K562 (cell line): ENCODE data around the gene MBOAT1. TPM values are rescaled to one million over a fixed set of nuclear protein-coding genes. Genes with fewer than 3 reads are reported as not detected.

Source experiments
- ATF7 ChIP-seq: fragments of 450-650 bp; IDR thresholded peaks from 2 replicates; pipeline ENCODE4 v1.7.1; 2014; ENCODE audit warnings: mild to moderate bottlenecking, moderate library complexity
- CTBP1 ChIP-seq: fragments of 450-650 bp; IDR thresholded peaks from 2 replicates; pipeline ENCODE4 v1.6.1; 2016; ENCODE audit warnings: borderline replicate concordance
- GABPA ChIP-seq: fragments of 200-800 bp; sonication (Bioruptor generic); conservative IDR thresholded peaks from 2 replicates; pipeline ENCODE4 v1.6.1; 2016; ENCODE audit warnings: low read depth, missing genetic modification characterization, missing compliant biosample characterization
- OTX1 ChIP-seq: fragments of 450-650 bp; formaldehyde crosslinking; IDR thresholded peaks from 2 replicates; pipeline ENCODE4 v1.4.0; 2022; ENCODE audit warnings: mild to moderate bottlenecking
- RAD21 ChIP-seq, 2 experiments: fragments of 250-450 bp in 1 of 2; fragments of 450-650 bp in 1 of 2; sonication (Bioruptor Pico) in 1 of 2; formaldehyde crosslinking in 1 of 2; IDR thresholded peaks in 1 of 2; conservative IDR thresholded peaks in 1 of 2; 2 replicates each; pipeline versions ENCODE4 v1.4.0 to v1.8.0; 2020 to 2022; ENCODE audit warnings: mild to moderate bottlenecking in 2 of 2, moderate library complexity in 1 of 2
- RBFOX2 ChIP-seq: fragments of 200-400 bp; formaldehyde crosslinking; IDR thresholded peaks from 2 replicates; pipeline ENCODE4 v1.6.1; 2017; ENCODE audit warnings: low read depth, mild to moderate bottlenecking, low read length, moderate library complexity
- SMC3 ChIP-seq: conservative IDR thresholded peaks from 2 replicates; pipeline ENCODE4 v1.6.1; 2011; ENCODE audit warnings: low read depth, low read length, improper control_type of control experiment; ENCODE audit not compliant: insufficient read depth
- polyA plus RNA-seq, 8 experiments: library from polyadenylated mRNA; depleted of rRNA in 4 of 8; stranded (reverse) in 5 of 8; unstranded in 3 of 8; fragments of >200 nt; fragmentation: Nextera tagmentation in 2 of 8; fragmentation: Illumina TruSeq in 1 of 8; extraction: Ambion mirVana in 2 of 8; extraction: Trizol in 1 of 8; gene quantifications; 2 replicates each; pipeline versions ENCODE4 v1.2.1 to v1.2.3, GENCODE V29; 2011 to 2014; ENCODE audit warnings: inconsistent platforms in 1 of 8, missing spikeins in 1 of 8
- total RNA-seq, 7 experiments: library from RNA; depleted of rRNA in 6 of 7; stranded (reverse); fragments of >200 nt in 6 of 7; fragmentation: Illumina TruSeq in 2 of 7; extraction: Trizol in 2 of 7; gene quantifications; 2 replicates each; pipeline versions ENCODE4 v1.2.1 to v1.2.3, GENCODE V29; 2011 to 2021; ENCODE audit warnings: low replicate concordance in 1 of 7
- TF ChIP-seq, protein P1 (sequence below): IDR thresholded peaks from 2 replicates; pipeline ENCODE4 v1.6.1; 2011; ENCODE audit warnings: borderline replicate concordance, low read depth, mild to moderate bottlenecking, moderate library complexity, low read length; ENCODE audit not compliant: insufficient read depth, poor library complexity, severe bottlenecking
- TF ChIP-seq, protein P2 (sequence below): sonication (generic); formaldehyde crosslinking; IDR thresholded peaks from 2 replicates; pipeline ENCODE4 v1.8.0; 2022; ENCODE audit warnings: mild to moderate bottlenecking, missing genetic modification reagents
- TF ChIP-seq, protein P3 (sequence below): fragments of 450-650 bp; IDR thresholded peaks from 2 replicates; pipeline ENCODE4 v1.6.1; 2016; ENCODE audit warnings: borderline replicate concordance
- TF ChIP-seq, protein P4 (sequence below): fragments of 450-650 bp; IDR thresholded peaks from 2 replicates; pipeline ENCODE4 v1.6.1; 2016; ENCODE audit warnings: mild to moderate bottlenecking
- TF ChIP-seq, protein P5 (sequence below): sonication (generic); formaldehyde crosslinking; IDR thresholded peaks from 2 replicates; pipeline ENCODE4 v1.8.0; 2022; ENCODE audit warnings: mild to moderate bottlenecking, low read depth, missing genetic modification reagents

MBOAT1 gene
- total and polyA plus RNA-seq, 9 of the 15 experiments (the other 6 are each of a cell fraction or from before 2014, with no cell fraction given), result 0.13 to 16.5 (median 10.3) TPM

DNA sequence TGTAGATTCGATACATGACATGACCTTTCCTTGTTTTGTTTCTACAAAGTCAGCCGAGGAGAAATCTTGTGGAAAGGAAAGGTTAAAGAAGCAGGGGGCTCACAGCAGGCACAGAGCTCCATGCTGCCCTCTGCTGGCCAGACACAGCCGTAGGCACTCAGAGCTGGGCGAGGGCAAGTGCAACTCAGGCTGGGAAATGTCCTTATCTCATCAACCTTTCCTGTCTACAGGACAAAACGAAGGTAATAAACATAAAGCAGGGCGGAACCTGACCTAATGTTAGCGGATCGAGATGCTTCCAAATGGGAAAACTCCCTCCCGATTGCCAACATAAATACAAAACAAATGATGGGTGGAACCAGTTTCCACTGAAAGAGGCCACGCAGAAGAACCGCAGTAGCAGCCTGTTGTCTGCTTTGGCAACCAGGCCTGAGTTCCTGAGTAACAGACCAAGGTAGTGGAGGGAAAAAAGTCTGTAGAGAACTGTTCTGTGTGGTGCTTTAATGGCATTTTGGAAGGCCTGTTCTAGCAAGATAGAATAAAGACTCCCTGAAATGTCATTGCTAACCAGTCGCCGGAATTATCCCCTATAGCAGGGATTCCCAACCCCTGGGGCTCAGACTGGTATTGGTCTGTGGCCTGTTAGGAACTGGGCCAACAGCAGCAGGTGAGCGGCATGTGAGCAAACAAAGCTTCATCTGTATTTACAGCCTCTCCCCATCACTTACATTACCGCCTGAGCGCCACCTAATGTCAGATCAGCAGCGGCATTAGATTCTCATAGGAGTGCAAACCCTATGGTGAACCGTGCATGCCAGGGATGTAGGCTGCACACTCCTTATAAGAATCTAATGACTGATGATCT is 85.2 kb downstream of the MBOAT1 start (continued):
- TF ChIP-seq, protein P1, sequence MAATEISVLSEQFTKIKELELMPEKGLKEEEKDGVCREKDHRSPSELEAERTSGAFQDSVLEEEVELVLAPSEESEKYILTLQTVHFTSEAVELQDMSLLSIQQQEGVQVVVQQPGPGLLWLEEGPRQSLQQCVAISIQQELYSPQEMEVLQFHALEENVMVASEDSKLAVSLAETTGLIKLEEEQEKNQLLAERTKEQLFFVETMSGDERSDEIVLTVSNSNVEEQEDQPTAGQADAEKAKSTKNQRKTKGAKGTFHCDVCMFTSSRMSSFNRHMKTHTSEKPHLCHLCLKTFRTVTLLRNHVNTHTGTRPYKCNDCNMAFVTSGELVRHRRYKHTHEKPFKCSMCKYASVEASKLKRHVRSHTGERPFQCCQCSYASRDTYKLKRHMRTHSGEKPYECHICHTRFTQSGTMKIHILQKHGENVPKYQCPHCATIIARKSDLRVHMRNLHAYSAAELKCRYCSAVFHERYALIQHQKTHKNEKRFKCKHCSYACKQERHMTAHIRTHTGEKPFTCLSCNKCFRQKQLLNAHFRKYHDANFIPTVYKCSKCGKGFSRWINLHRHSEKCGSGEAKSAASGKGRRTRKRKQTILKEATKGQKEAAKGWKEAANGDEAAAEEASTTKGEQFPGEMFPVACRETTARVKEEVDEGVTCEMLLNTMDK, result peak; percentile 51
- TF ChIP-seq, protein P2, sequence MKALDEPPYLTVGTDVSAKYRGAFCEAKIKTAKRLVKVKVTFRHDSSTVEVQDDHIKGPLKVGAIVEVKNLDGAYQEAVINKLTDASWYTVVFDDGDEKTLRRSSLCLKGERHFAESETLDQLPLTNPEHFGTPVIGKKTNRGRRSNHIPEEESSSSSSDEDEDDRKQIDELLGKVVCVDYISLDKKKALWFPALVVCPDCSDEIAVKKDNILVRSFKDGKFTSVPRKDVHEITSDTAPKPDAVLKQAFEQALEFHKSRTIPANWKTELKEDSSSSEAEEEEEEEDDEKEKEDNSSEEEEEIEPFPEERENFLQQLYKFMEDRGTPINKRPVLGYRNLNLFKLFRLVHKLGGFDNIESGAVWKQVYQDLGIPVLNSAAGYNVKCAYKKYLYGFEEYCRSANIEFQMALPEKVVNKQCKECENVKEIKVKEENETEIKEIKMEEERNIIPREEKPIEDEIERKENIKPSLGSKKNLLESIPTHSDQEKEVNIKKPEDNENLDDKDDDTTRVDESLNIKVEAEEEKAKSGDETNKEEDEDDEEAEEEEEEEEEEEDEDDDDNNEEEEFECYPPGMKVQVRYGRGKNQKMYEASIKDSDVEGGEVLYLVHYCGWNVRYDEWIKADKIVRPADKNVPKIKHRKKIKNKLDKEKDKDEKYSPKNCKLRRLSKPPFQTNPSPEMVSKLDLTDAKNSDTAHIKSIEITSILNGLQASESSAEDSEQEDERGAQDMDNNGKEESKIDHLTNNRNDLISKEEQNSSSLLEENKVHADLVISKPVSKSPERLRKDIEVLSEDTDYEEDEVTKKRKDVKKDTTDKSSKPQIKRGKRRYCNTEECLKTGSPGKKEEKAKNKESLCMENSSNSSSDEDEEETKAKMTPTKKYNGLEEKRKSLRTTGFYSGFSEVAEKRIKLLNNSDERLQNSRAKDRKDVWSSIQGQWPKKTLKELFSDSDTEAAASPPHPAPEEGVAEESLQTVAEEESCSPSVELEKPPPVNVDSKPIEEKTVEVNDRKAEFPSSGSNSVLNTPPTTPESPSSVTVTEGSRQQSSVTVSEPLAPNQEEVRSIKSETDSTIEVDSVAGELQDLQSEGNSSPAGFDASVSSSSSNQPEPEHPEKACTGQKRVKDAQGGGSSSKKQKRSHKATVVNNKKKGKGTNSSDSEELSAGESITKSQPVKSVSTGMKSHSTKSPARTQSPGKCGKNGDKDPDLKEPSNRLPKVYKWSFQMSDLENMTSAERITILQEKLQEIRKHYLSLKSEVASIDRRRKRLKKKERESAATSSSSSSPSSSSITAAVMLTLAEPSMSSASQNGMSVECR (CRISPR knock-in tag), result no peak
- TF ChIP-seq RBFOX2 (no peak), RAD21 (CRISPR knock-in tag; conservative IDR thresholded peaks at IDR 0.05 in 1 of 2, IDR thresholded peaks at IDR 0.05 in 1 of 2) (peak; percentile 58 to 79), CTBP1 (peak; percentile 60; the same call in 1 of the 2 replicates), GABPA (tag) (no peak), OTX1 (CRISPR knock-in tag) (no peak), ATF7 (peak; percentile 40; the same call in 1 of the 2 replicates), SMC3 (peak; percentile 81)
- TF ChIP-seq, protein P3, sequence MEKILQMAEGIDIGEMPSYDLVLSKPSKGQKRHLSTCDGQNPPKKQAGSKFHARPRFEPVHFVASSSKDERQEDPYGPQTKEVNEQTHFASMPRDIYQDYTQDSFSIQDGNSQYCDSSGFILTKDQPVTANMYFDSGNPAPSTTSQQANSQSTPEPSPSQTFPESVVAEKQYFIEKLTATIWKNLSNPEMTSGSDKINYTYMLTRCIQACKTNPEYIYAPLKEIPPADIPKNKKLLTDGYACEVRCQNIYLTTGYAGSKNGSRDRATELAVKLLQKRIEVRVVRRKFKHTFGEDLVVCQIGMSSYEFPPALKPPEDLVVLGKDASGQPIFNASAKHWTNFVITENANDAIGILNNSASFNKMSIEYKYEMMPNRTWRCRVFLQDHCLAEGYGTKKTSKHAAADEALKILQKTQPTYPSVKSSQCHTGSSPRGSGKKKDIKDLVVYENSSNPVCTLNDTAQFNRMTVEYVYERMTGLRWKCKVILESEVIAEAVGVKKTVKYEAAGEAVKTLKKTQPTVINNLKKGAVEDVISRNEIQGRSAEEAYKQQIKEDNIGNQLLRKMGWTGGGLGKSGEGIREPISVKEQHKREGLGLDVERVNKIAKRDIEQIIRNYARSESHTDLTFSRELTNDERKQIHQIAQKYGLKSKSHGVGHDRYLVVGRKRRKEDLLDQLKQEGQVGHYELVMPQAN, result no peak
- TF ChIP-seq, protein P4, sequence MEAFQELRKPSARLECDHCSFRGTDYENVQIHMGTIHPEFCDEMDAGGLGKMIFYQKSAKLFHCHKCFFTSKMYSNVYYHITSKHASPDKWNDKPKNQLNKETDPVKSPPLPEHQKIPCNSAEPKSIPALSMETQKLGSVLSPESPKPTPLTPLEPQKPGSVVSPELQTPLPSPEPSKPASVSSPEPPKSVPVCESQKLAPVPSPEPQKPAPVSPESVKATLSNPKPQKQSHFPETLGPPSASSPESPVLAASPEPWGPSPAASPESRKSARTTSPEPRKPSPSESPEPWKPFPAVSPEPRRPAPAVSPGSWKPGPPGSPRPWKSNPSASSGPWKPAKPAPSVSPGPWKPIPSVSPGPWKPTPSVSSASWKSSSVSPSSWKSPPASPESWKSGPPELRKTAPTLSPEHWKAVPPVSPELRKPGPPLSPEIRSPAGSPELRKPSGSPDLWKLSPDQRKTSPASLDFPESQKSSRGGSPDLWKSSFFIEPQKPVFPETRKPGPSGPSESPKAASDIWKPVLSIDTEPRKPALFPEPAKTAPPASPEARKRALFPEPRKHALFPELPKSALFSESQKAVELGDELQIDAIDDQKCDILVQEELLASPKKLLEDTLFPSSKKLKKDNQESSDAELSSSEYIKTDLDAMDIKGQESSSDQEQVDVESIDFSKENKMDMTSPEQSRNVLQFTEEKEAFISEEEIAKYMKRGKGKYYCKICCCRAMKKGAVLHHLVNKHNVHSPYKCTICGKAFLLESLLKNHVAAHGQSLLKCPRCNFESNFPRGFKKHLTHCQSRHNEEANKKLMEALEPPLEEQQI, result peak; percentile 32; the same call in 1 of the 2 replicates
- TF ChIP-seq, protein P5, sequence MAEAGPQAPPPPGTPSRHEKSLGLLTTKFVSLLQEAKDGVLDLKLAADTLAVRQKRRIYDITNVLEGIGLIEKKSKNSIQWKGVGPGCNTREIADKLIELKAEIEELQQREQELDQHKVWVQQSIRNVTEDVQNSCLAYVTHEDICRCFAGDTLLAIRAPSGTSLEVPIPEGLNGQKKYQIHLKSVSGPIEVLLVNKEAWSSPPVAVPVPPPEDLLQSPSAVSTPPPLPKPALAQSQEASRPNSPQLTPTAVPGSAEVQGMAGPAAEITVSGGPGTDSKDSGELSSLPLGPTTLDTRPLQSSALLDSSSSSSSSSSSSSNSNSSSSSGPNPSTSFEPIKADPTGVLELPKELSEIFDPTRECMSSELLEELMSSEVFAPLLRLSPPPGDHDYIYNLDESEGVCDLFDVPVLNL (CRISPR knock-in tag), result 0 out of 2 replicates have a peak, but pooled peaks have one; percentile 13
